Right cardiac atrium (tissue), 5 donors: ENCODE data around the gene PWWP2B. TPM values are rescaled to one million over a fixed set of nuclear protein-coding genes. Genes with fewer than 3 reads are reported as not detected.
A peak's percentile ranks its signal among the peaks of the same experiment; 100 is the strongest.
"Not testable (repeated sequence)": the region's sequence is repeated elsewhere in the genome, so short reads cannot be mapped to it uniquely, and the experiment has no call there.

ENCODE experiments used
- ATAC-seq, 2 donors: fragments of 200-7000 bp; cut with Tn5 transposase; one replicate each; pipeline versions ENCODE4 v1.8.0 to v1.9.1; 2020; ENCODE audit warnings: moderate library complexity in 2 of 2, mild to moderate bottlenecking in 1 of 2
- DNase-seq, 3 donors: peaks; one replicate each; pipeline ENCODE4 v3.0.0-alpha.2; 2020
- H3K27ac ChIP-seq: one replicate; pipeline ENCODE4 v1.5.1; 2013; ENCODE audit warnings: mild to moderate bottlenecking, low read length, control low read depth, moderate library complexity
- H3K27me3 ChIP-seq: one replicate; pipeline ENCODE4 v1.6.1; 2013; ENCODE audit not compliant: control insufficient read depth, insufficient read depth
- H3K4me1 ChIP-seq: one replicate; pipeline ENCODE4 v1.6.1; 2013; ENCODE audit warnings: low read length; ENCODE audit not compliant: control insufficient read depth, insufficient read depth
- H3K4me3 ChIP-seq: one replicate; pipeline ENCODE4 v1.5.1; 2013; ENCODE audit warnings: low read length, control low read depth
- H3K9me3 ChIP-seq: one replicate; pipeline ENCODE4 v1.6.1; 2013; ENCODE audit warnings: low read length; ENCODE audit not compliant: control insufficient read depth
- WGBS: extraction: QIAGEN DNeasy Blood & Tissue Kit; methylation state at CpG from one replicate; pipeline ENCODE4 v1.1.7; 2013; 5-methylcytosine and 5-hydroxymethylcytosine counted together
- intact Hi-C, 4 donors: fragments of 100-400 bp; cut with DNase I; formaldehyde crosslinking; loops; one replicate each; pipeline versions ENCODE4 v1.11.0 to v1.14.0; 2022 to 2023
- polyA plus RNA-seq: library from polyadenylated mRNA; stranded (reverse); fragments of 200-250 nt; gene quantifications from one replicate; pipeline ENCODE4 v1.2.3, GENCODE V29; 2013
- total RNA-seq, 4 donors: library from RNA; stranded (reverse); fragmentation: NEBNext Ultra II Directional; extraction: Animal tissue kit (Norgen Biotek cat#: 25700); gene quantifications; one replicate each; pipeline ENCODE4 v1.2.1, GENCODE V29; 2021
- donor health status: healthy with polysubstance abuse.
- donor health status: DM: no; HTN: yes; CAD: no.
- donor health status: DM: no; HTN: no; CAD: no.
- donor health status: DM: no; HTN: yes; CAD: no; lungs with severe emphysema.
- donor health status: DM: yes; HTN: yes; CAD: no.

Gene PWWP2B
- total and polyA plus RNA-seq, 5 donors, result 7.0 to 10.6 (median 9.1) TPM

DNA sequence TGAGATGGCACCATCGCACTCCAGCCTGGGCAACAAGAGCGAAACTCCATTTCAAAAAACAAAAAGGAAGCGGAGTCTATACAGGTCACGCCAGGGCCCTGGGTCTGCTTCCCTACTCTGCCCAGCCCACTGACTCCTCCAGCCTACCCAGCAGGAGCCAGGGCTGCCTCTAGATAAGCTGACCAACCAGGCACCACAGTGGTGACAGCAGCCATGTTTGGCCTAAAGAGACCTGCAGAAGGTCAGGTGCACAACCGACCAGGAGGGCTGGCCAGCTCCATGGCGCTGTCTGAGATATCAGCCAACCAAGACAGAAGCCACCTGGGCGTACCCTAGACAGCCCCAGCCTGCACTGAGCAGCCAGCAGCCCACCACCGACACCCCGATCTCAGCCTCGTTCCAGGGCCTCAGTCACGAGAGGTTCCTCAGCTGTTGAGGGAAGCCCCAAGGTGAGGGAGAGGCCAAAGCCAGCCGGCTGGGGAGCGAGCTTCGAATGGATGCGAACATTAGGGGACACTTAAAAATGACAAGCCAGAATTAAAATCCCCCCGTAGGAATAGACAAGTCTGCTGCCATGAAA lies 24.4 kb upstream of the PWWP2B start:
- Histone ChIP-seq H3K4me1 (no peaks in the 10 kb centered on the region), H3K27ac (no peak overlapping the region), H3K4me3 (no peak overlapping the region), H3K27me3 (no peaks in the 10 kb centered on the region), H3K9me3 (no peaks in the 10 kb centered on the region)
- WGBS, result 87% methylated on average over 16 of the region's 16 CpGs
- DNase-seq, result peak in 1 of 3 donors; percentile 15
- intact Hi-C loops, result no loop called here
- ATAC-seq, result no peak

GRCh38 chr10:132373241-132373955 lies 23.6 kb upstream of the PWWP2B start:
- Histone ChIP-seq H3K9me3 (no peaks in the 10 kb centered on the region), H3K27me3 (no peaks in the 10 kb centered on the region), H3K4me3 (no peak overlapping the region), H3K27ac (no peak overlapping the region), H3K4me1 (no peaks in the 10 kb centered on the region)
- intact Hi-C loops, result no loop called here
- 79% methylated on average over 25 of the region's 25 CpGs for WGBS
- no peak for DNase-seq
- no peak for ATAC-seq

DNA sequence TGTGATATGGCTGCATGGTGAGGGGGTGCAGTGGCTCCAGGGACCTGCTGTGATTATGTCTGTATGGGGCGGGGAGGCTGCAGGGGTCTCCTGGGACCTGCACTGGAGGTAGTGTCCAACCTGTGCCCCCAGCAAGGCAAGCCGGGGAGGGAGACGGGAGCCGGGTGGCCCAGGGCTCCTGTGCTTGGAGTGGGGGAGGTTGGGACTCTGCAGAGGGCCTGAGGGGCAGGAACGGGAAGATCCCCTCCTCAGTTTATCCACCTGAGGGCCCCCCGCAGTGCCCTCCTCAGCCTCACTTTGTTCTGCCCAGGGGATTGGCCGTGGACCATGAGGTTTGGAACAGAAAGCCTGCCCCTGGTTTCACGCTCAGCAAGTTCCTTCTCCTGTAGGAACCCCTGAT lies 22.8 kb upstream of the PWWP2B start:
- Histone ChIP-seq H3K27me3 (no peaks in the 10 kb centered on the region), H3K4me1 (no peaks in the 10 kb centered on the region), H3K9me3 (no peaks in the 10 kb centered on the region), H3K27ac (no peak overlapping the region), H3K4me3 (no peak overlapping the region)
- intact Hi-C loops, result no loop called here
- DNase-seq (peak in 1 of 3 donors; percentile 17), ATAC-seq (no peak)
- 84% methylated on average over 8 of the region's 8 CpGs for WGBS

- H3K4me1 ChIP-seq, result no peaks in the 10 kb centered on the region
- no peaks in the 10 kb centered on the region for H3K9me3 ChIP-seq
- peak in 1 of 3 donors; percentile 22 for DNase-seq
- no peak overlapping the region for H3K4me3 ChIP-seq
- no peak for ATAC-seq
- H3K27ac ChIP-seq, result no peak overlapping the region
- 91% methylated on average over 14 of the region's 14 CpGs for WGBS
- no peaks in the 10 kb centered on the region for H3K27me3 ChIP-seq
- intact Hi-C loops, result no loop called here
Observed at GRCh38 chr10:132374612-132375011, 22.4 kb upstream of the PWWP2B start.

DNA sequence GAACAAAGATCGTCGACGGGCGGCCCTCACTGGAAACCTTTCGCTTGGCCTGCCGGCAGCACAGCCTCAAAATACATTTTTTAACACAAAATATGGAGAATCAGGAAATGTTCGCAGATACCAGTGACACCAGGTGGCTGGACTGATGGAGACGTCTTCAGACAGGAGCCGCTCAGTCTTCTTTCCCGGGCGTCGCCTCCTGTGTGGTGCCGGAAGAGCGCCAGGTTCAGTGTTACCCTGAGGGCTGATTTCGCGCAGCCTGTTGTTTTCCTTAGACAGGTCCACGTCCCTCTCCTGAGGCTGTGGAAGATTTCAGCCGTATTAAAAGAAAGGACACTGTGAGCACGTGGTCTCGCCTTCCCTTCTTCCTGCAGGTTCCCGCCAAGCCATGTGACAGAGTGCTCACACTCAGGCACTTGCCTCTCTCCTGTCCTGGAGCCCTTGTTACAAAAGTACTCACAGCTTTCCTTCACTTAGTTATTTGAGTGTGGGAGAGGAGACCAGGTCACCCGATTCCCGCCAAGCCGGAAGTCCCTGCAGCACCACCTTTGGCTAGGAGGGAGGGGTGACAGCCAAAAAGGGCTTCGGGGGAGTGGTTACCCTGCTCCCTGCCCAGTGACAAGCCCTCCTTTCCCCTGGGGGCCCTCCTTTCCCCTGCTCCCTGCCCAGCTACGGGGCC lies 21.7 kb upstream of the PWWP2B start:
- WGBS, result 83% methylated on average over 26 of the region's 26 CpGs
- H3K9me3 ChIP-seq, result no peaks in the 10 kb centered on the region
- H3K27ac ChIP-seq, result no peak overlapping the region
- no peak overlapping the region for H3K4me3 ChIP-seq
- DNase-seq (peak in 1 of 3 donors; percentile 39), ATAC-seq (peak in 1 of 2 donors; percentile 9)
- no peaks in the 10 kb centered on the region for H3K27me3 ChIP-seq
- intact Hi-C loops, result no loop called here
- no peaks in the 10 kb centered on the region for H3K4me1 ChIP-seq

DNA sequence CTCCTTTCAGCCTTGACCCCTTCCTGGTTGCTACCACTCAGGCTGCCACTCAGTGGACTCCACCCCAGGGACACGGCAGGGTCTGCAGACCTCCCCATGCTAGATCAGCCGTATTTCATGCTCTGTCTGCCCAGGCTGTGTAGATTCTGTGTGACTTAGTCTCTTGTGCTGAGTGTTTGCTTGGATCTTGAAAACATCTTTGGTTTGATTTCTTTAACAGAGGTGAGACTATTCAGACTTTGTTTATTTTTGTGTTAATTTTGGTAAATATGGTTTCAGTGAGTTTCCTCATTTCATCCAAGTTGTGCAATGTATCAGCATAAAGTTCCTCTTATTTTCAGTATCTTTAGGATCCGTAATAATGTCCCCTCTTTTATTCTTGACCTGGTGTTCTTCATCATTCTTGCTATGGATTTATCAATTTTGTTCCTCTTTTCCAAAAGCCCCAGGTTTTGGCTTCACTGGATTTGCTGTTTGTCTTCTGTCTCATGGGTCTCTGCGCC lies 21.2 kb upstream of the PWWP2B start:
- H3K27ac ChIP-seq, result no peak overlapping the region
- H3K27me3 ChIP-seq, result no peaks in the 10 kb centered on the region
- 75% methylated on average over 4 of the region's 4 CpGs for WGBS
- no peak overlapping the region for H3K4me3 ChIP-seq
- intact Hi-C loops, result no loop called here
- no peaks in the 10 kb centered on the region for H3K4me1 ChIP-seq
- no peaks in the 10 kb centered on the region for H3K9me3 ChIP-seq
- DNase-seq, result no peak
- ATAC-seq, result no peak

DNA sequence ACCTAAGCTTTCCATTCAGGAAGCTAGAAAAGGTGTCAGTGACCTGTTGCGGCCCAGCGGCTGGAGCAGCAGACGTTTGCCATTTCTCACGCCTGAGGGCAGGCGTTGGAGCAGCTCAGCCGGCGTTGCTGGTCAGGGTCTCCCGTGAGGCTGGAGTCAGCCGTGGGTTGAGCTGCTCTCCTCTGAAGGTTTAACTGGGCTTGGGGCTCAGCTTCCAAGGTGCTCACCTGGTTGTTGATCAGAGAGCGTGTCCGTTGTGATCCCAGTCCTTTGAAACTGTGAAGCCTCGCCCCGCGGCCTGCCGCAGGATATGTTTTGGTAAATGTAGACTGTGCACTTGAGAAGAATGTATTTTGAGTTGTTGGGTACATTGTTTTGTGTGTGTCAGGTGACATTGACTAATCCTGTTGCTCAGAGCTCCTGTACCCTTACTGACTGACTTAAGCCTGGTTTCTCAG lies 20.6 kb upstream of the PWWP2B start:
- H3K4me3 ChIP-seq, result no peak overlapping the region
- DNase-seq (peak in 1 of 3 donors; percentile 24), ATAC-seq (no peak)
- 72% methylated on average over 15 of the region's 15 CpGs for WGBS
- intact Hi-C loops, result no loop called here
- no peaks in the 10 kb centered on the region for H3K9me3 ChIP-seq
- no peaks in the 10 kb centered on the region for H3K27me3 ChIP-seq
- no peak overlapping the region for H3K27ac ChIP-seq
- H3K4me1 ChIP-seq, result no peaks in the 10 kb centered on the region

- DNase-seq, result peak in 1 of 3 donors; percentile 17
- ATAC-seq, result no peak
Observed at GRCh38 chr10:132377326-132377725, 19.7 kb upstream of the PWWP2B start.

DNA sequence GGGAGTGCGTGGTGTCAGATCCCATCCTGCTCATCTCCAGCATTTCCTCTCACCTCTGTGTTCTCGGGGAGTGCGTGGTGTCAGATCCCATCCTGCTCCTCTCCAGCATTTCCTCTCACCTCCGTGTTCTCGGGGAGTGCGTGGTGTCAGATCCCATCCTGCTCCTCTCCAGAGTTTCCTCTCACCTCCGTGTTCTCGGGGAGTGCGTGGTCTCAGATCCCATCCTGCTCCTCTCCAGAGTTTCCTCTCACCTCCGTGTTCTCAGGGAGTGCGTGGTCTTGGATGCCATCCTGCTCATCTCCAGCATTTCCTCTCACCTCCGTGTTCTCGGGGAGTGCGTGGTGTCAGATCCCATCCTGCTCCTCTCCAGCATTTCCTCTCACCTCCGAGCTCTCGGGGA lies 18.0 kb upstream of the PWWP2B start:
- ATAC-seq, H3K4me3 ChIP-seq, H3K4me1 ChIP-seq, H3K9me3 ChIP-seq, H3K27ac ChIP-seq, DNase-seq, H3K27me3 ChIP-seq, intact Hi-C loops: not testable (repeated sequence)
- WGBS, result 74% methylated on average over 16 of the region's 16 CpGs

More at GRCh38 chr10:132377326-132377725, 19.7 kb upstream of the PWWP2B start:
- no peak overlapping the region for H3K27ac ChIP-seq
- H3K9me3 ChIP-seq, result no peaks in the 10 kb centered on the region
- WGBS, result 93% methylated on average over 7 of the region's 7 CpGs
- no peak overlapping the region for H3K4me3 ChIP-seq
- intact Hi-C loops, result no loop called here
- H3K4me1 ChIP-seq, result no peaks in the 10 kb centered on the region
- H3K27me3 ChIP-seq, result no peaks in the 10 kb centered on the region

GRCh38 chr10:132380986-132381385 lies 16.0 kb upstream of the PWWP2B start:
- not testable (repeated sequence) for H3K9me3 ChIP-seq, H3K4me1 ChIP-seq, H3K4me3 ChIP-seq, H3K27me3 ChIP-seq, H3K27ac ChIP-seq, DNase-seq, ATAC-seq
- intact Hi-C loops, result loop anchor here in 1 of 4 donors (5.0 to 10.0 kb wide), 2 partner anchors 76 to 264 kb away; no protein-coding TSS in a partner anchor
- WGBS, result 98% methylated on average over 4 of the region's 4 CpGs

DNA sequence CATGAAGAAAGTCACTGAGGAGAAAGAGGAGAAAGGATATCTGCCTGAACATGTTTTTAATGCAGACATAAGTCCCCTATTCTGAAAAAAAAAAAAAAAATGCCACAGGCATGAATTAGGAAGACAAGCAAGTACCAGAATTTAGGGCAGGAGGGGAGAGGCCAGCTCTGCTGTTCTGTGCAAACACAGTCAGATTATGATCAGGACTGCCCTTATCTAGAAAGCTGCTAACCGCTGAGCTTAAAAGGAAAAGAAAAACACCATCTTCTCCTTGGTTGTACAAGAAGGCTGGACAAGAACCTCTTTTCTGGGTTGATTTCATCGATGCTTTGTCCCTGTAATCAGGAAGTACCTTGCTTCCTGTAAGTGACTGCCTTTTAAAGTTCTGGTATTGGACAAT lies 15.3 kb upstream of the PWWP2B start:
- Histone ChIP-seq H3K27me3 (no peaks in the 10 kb centered on the region), H3K9me3 (no peaks in the 10 kb centered on the region), H3K4me3 (no peak overlapping the region), H3K4me1 (no peaks in the 10 kb centered on the region), H3K27ac (no peak overlapping the region)
- ATAC-seq, result no peak
- 62% methylated on average over 2 of the region's 2 CpGs for WGBS
- intact Hi-C loops, result loop anchor here in 1 of 4 donors (5.0 to 10.0 kb wide), 2 partner anchors 76 to 263 kb away; no protein-coding TSS in a partner anchor
- DNase-seq, result no peak
